HUDEP-2 (cell line): ENCODE measurements around the gene SHANK1.

Experiments
- DNase-seq, 76 experiments: peaks; one replicate each; lab custom pipeline; 2025; ENCODE audit not compliant: unreplicated experiment in 76 of 76; lab: John Stamatoyannopoulos, UW

Gene SHANK1

GRCh38 chr19:50693064-50693975 is 26.3 kb downstream of the SHANK1 start:
- no peak for DNase-seq

DNA sequence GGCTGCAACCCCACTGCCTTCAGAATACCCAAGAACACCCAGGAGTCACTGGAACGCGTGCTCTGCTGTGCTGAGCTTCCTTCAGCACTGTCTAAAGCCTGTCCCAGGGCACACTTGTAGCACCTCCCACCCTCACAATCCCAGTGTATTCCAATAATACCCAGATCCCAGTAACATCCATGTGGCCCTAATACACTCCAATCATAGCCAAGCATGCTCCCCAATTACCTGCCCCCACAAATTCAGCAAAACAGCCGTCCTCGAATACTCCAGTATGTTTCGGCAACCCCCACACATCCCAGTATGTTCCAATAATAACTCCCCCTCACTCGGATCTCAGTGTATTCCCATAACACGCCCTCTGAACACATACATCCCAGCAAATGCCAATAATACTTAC is 29.2 kb downstream of the SHANK1 start:
- DNase-seq, result no peak

- no peak for DNase-seq
Measured at GRCh38 chr19:50688766-50689165, 30.8 kb downstream of the SHANK1 start.

DNA sequence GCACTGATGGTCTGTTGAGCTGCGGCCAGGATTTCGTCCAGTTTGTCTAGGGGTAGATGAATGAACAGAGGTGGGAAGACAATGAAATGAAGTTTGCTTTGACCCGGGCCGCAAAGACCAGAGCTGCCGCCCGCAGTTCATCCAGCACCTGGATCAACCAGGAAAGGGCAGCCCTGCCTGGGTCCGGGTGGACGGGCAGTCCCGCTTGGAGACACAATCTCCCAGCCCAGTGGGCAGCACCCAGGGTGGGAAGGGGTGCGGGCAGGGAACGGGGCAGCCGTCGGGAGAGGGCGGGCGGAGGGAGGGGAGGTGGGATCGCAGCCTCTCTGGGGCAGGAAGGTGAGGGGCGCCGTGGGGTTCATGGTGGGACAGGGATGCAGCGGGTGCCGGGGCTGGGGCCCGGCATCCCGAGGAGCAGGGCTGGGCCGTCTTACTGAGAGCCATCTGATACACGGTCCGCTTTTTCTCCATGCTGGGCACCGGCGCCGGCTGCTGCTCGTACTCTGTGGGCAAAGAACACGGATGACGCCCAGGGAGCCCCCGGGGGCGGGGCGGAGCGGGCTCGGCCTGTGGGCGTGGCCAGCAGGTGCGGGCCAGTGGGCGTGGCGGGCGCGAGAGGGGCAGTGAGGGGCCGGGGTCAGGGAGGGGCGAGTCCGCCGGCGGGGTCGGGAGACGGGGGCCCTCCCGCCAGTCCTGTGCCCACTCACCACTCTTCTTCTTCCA is 33.1 kb downstream of the SHANK1 start:
- no peak for DNase-seq

DNA sequence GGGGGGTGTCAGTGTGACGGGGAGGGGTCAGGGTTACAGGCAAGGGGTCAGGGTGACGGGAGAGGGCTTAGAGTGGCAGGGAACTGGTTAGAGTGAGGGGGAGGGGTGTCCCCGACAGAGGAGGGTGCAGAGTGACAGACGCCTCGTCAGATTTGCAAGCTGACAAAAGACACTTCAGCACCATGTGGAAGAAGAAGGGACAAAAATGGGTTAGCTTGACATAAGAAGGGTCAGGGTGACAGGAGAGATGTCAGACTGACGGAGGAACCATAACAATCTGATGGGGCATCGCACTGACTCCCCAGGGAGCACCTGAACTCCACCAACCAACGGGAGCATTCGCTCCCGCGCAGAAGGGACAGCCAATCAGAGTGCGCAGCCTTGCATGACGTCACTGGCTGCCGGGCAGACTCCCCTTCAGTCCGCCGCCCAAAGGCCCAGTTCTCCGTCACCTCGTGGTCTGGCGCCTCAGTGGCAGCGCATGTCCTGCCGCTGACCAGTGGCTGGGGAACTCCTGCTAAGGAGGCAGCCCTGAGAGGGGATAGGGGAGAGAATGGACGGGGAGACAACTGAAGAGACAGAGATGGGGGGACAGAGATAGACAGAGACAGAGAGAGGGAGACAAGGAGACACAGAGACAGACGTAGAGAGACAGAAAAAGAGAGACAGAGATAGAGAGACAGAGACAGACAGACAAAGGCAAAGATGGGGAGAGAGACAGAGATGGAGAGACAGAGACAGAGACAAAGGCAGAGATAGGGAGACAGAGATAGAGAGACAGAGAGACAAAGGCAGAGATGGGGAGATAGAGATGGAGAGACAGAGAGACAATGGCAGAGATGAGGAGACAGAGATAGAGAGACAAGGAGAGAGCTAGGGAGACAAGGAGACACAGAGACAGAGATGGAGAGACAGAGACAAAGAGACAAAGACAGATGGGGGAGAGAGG is 40.2 kb downstream of the SHANK1 start:
- peak in 75 of 76 experiments; percentile 24 to 91 (median 77) for DNase-seq

DNA sequence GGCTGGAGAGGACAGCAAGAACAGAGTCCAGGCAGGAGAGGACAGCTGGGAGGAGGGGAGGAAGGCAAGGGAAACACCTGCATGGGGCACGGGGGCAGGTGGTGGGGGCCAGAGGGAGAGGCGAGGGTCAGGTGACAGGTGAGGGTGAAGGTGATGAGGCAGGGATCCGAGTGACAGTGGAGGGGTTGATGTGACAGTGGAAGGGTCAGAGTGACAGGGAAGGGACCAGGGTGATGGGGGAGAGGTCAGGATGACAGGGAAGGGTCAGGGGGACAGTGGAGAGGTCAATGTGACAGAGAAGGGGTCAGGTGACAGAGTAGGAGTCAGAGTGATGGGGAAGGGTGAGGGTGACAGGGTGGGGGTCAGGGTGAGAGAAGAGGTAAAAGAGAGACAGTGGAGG is 41.3 kb downstream of the SHANK1 start:
- no peak for DNase-seq

- peak in 1 of 76 experiments; percentile 21 for DNase-seq
Measured at GRCh38 chr19:50677636-50678035, 42.0 kb downstream of the SHANK1 start.

- DNase-seq, result no peak
Measured at GRCh38 chr19:50676625-50677197, 42.9 kb downstream of the SHANK1 start.

- no peak for DNase-seq
Measured at GRCh38 chr19:50673118-50673517, 46.5 kb downstream of the SHANK1 start.

DNA sequence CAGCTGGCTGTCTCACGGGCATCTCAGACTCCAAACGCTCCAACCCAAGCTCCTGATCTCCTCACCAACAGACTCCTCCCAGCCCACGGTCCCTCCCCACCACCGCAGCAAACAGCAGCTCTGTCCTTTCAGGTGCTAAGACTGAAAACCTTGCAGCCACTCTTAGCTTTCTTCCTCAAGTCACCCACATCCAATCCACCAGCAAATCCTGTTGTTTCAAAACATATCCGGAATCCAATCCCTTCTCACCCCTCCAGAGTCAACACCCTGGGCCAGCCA is 49.6 kb downstream of the SHANK1 start:
- no peak for DNase-seq

GRCh38 chr19:50669302-50670101 is 50.1 kb downstream of the SHANK1 start:
- DNase-seq, result peak in 42 of 76 experiments; percentile 4 to 57 (median 33)

DNA sequence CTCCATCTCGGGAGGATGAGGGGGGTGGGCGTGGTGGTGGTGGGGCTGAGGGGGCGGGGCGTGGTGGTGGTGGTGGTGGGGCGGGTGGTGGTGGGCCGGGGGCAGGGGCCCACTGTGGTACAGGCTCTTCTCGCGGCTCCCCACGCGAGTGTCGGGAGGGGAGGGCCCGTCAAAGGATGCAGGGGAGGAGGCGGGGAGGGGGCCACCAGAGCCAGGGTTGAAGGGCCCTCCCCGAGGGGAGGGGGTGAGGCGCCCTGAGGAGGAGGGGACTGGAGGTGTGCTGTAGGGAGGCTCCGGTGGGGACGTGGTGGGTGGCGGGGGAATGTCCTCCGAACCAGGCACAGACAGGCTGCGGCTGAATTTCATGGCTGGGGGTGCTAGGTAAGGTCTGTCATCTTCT is 50.7 kb downstream of the SHANK1 start:
- DNase-seq, result no peak

GRCh38 chr19:50668416-50668815 is 51.2 kb downstream of the SHANK1 start:
- DNase-seq, result no peak

DNA sequence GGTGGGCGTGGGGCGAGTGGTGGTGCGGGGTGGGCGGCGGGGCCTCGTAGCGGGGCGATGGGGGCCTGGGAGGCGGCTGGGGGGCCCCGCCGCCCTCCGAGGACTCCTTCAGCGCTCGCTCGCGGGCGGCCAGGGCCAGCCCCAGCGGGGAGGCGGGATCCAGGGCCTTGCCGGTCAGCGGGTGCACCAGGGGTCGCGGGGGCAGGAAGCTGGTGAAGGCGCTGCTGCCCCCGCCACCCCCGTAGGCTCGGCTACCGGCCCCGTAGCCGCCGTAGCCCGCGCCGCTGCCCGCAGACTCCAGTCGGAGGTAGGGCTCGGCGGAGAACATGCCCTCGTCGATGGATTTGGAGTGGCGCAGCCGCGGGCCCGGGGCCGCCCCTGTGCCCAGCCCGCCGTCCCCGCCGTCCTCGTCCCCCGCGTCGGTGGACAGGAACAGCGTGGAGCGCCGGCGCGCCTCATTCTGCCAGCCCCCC is 51.8 kb downstream of the SHANK1 start:
- DNase-seq, result no peak

DNA sequence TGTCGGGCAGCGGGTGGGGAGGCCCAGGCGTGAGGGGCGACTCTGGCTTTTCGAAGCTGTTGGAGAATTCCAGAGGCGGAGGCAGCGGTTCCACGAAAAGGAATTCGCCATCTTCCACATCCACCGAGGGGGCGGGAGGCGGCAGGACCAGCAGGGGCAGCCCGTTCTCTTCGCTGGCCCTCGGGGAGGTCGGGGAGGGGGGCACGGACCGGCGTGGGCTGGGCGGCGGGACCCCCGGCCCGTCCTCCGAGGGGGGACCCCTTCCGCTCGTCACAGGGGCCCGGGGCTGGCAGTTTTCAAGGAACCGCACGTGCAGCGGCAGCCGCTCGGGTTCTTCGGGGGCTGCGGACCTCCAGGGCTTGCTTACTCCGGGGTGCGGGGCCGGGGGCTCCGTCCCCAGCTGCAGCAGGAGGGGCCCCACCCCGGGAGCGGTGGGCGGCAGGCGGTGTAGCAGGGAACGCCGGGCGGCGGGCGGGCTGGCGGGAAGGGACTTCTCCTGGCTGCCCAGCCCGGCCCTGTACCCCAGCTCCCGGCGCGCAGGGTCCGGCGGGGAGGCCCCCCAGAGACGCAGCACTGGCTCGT is 52.3 kb downstream of the SHANK1 start:
- no peak for DNase-seq

DNA sequence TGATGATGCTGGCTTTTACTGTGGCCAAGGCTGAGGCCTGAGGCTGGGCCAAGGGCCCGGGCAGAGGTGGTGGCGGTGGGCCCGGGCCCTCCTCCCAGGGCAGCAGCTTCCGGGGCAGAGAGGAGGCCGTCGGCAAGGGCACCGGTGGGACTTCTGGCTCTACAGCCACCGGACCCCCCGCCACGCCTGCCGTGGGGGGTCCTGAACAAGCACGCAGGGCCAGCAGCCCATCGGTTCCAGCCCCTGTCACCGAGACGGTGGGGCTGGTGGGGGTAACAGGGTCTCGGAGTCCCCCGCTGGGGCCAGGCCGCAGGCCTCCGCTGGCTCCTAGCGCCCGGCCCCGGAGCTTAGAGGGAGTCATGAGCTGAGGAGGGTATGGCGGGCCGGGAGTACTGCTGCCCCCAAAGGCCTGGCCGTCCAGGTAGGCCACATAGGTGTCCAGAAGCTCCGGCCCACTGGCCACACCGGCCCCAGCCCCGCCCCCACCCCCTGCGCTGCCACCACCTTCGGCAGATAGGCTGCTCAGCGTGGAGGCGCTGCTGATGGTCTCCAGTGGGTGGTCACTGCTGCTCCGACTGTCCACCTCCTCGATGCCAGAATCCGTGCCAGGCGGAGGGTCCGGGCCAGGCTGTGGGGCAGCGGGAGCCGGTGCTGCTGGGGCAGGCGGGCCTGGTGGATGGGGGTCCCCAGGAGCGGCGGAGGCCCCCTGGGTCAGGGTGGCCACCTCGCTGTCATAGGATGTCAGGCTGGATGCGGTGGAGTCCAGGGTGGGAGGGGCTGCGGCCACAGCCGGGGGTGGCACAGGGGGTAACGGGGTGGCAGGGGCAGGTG is 53.0 kb downstream of the SHANK1 start:
- no peak for DNase-seq

- no peak for DNase-seq
Measured at GRCh38 chr19:50664204-50664603, 55.4 kb downstream of the SHANK1 start.

DNA sequence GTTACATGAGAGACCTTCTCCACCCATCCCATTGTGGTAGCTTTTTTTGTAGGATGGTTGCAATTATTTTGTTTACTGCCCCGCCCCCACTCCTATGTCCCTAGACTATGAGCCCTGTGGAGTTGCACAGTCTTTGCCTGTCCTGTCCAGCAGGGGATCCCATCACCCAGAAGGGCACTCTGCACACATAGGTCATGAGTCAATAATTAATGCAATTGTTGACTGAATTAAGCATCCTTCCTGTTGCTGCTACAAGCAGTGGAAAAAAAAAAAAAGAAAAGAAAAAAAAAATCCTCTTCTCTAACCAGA is 56.2 kb downstream of the SHANK1 start:
- peak in 17 of 76 experiments; percentile 9 to 45 (median 18) for DNase-seq
